GM19099 (cell line): ENCODE data around the gene MEGF6.

ENCODE experiments used
- POLR2A ChIP-seq: IDR thresholded peaks from 3 replicates; pipeline ENCODE4 v1.6.1; 2011; ENCODE audit warnings: low read depth; ENCODE audit not compliant: insufficient read length; ENCODE audit errors: extremely low read depth

Gene MEGF6

GRCh38 chr1:3530926-3531818 lies 80.1 kb downstream of the MEGF6 start:
- TF ChIP-seq POLR2A = no peak

GRCh38 chr1:3530086-3530925 lies 81.0 kb downstream of the MEGF6 start:
- no peak for TF ChIP-seq POLR2A

- no peak for TF ChIP-seq POLR2A
These were observed 82.1 kb downstream of the MEGF6 start for GRCh38 chr1:3529099-3529729.

GRCh38 chr1:3527774-3528173 lies 83.5 kb downstream of the MEGF6 start:
- TF ChIP-seq POLR2A = no peak

GRCh38 chr1:3525551-3526482 lies 85.5 kb downstream of the MEGF6 start:
- no peak for TF ChIP-seq POLR2A

GRCh38 chr1:3524556-3525203 lies 86.6 kb downstream of the MEGF6 start:
- no peak for TF ChIP-seq POLR2A

GRCh38 chr1:3523980-3524379 lies 87.3 kb downstream of the MEGF6 start:
- no peak for TF ChIP-seq POLR2A

- no peak for TF ChIP-seq POLR2A
These were observed 88.6 kb downstream of the MEGF6 start for GRCh38 chr1:3522564-3523265.

GRCh38 chr1:3522112-3522511 lies 89.2 kb downstream of the MEGF6 start:
- no peak for TF ChIP-seq POLR2A

- no peak for TF ChIP-seq POLR2A
These were observed 89.9 kb downstream of the MEGF6 start for GRCh38 chr1:3521426-3521825.

GRCh38 chr1:3520419-3521378 lies 90.6 kb downstream of the MEGF6 start:
- TF ChIP-seq POLR2A = no peak

GRCh38 chr1:3519301-3519885 lies 91.9 kb downstream of the MEGF6 start:
- no peak for TF ChIP-seq POLR2A
